HTR-8/SVneo (cell line): ENCODE measurements around the gene GNG7.
"Not testable (repeated sequence)": the region's sequence is repeated elsewhere in the genome, so short reads cannot be mapped to it uniquely, and the experiment has no call there.

Experiments
- DNase-seq: peaks from one replicate; pipeline ENCODE4 v3.0.0; 2011; ENCODE audit warnings: low spot score, mixed read lengths; ENCODE audit not compliant: insufficient read length
- FAIRE-seq: peaks from 2 replicates; lab custom pipeline; 2011; peaks lifted over from hg19 to GRCh38; lab: Jason Lieb, UNC

The GNG7 gene

DNA sequence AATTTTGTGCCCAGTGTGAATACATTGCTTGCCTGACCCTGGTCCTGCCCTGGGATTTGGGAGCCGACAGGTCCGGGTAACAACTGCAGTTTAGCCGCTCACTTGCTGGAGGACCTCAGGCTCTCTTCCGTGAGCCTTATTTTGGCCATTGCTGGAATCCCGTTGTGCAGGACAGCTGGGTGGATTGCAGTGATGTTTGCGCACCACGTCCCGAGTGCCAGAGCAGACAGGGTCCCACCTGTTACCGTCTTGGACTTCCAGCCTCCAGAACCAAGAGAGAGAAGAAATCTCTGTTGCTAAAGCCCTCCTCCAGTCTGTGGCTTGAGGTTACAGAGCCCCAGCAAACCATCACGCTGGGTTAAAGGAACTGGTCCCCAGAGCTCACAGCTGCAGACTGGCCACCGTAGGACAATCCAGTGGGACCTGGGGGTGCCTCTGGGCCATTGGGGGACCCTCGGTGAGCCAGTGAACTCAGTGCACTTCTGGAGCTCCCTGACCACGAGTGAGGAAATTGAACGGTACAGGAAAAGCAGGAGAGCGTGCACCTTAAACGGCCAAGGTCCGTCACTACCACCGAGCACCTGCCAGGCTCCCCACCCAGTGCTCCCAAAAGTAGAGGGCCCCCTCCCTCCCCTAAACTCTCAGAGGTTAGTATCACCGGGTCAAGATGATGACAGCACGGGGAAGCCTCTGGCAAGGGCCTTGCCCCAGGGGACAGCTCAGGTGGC is 92.9 kb downstream of the GNG7 start:
- DNase-seq (no peak), FAIRE-seq (no peak)

DNA sequence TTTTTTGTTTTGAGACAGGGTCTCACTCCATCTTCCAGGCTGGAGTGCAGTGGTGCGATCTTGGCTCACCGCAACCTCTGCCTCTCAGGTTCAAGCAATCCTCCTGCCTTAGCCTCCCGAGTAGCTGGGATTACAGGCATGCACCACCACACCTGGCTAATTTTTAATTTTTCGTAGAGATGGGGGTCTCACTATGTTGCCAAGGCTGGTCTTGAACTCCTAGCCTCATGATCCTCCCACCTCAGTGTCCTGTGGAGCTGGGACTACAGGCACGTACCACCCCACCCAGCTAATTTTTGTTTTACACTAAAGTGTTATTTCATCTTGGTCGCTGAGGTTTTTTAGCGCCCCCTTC is 93.5 kb downstream of the GNG7 start:
- DNase-seq, FAIRE-seq: not testable (repeated sequence)

DNA sequence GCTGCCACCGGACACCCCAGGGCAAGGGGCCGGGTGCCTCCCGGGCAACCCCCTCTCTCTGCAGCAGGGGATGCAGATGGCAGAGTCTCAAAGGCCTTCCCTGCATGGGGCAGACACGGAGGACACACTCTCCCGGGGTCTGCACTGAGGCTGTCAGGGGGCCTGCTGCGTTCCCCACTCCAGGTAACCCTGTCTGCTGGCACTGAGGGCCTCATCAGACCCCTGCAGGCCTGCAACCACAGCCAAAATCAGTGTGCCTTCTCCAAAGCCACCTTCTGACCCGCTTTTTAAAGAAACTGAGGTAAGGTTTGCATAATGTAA is 93.9 kb downstream of the GNG7 start:
- FAIRE-seq = no peak
- no peak for DNase-seq

DNA sequence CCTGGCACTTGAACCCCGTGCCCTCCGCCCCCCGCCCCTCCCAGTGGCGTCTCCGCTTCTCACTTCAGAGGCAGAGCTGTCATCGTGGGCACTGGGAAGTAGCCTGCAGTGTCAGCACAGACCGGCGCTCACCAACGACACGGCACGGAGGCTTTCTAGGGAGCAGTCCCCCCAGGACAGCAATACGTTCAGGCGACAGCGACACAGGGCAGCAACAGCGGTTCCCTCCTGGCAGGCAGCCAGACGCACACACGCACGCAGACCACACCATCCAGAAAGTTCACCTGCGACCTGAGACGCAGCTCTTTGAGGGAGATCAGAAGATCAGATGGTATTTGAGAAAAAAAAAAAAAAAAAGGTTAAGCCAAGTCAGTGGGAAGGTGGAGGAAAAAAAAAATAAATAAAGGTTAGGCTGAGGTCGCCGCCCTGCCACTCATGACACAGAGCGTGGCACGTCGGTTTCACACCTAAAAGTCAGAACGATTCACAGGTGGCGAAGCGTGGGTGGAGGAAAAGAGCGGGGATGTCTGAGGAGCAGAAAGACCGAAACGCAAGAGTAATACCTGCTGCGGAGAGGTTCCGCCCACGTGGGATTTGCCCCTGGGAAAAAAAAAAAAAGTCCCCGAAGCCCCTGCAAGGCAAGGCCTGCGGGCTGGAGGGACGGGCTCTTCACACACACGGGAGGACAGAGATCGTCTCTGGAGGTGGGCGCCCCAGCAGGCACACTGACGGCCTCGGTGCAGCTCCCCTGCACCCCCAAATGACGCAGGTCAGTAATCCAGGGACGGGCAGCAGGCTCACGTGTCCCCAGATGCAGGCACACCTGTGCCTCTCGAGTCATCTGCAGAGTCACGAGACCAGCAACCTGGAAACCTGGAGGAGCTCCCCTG is 94.5 kb downstream of the GNG7 start:
- DNase-seq (no peak), FAIRE-seq (no peak)

DNA sequence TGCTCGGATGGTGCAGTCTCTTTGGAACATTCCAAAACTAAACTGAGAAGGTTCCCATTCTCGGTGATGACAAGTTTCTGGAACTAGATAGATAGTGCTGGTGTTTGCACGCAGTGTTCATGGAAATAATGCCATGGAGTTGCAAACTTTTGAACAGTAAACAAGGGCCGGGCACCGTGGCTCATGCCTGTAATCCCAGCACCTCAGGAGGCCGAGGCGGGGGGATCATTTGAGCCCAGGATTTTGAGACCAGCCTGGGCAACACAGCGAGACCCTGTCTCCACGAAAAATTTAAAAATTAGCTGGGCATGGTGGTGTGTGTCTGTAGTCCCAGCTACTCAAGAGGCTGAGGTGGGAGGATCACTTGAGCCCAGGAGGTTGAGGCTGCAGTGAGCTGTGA is 95.7 kb downstream of the GNG7 start:
- DNase-seq, FAIRE-seq: not testable (repeated sequence)

- FAIRE-seq, DNase-seq: not testable (repeated sequence)
These were observed 96.6 kb downstream of the GNG7 start for GRCh38 chr19:2605889-2606288.

DNA sequence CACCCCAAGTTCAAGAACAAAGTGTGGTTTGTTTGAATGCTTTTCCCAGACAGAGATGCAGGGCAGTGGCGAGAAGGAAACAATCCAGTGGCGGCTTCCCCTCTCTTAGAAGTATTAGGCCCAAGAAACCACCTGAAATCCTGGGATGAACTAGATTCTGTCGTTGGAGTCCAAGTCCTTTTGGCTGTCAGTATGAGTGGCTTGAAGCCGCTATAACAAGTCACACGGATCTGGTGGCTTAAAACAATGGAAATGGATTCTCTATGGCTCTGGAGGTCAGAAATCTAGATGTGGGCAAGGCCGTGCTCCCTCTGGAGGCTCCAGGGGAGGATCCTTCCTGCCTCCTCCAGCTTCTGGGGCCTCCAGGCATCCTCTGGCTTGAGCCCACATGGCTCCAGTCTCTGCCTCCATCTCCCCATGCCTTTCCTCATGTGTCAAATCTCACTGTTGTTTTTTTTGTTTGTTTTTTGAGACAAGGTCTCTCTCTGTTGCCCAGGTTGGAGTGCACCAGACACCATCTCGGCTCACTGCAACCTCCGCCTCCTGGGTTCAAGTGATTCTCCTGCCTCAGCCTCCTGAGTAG is 97.7 kb downstream of the GNG7 start:
- DNase-seq (no peak), FAIRE-seq (no peak)

GRCh38 chr19:2603334-2603733 is 99.2 kb downstream of the GNG7 start:
- FAIRE-seq (no peak), DNase-seq (no peak)

GRCh38 chr19:2602391-2603181 is 99.9 kb downstream of the GNG7 start:
- no peak for FAIRE-seq
- DNase-seq = no peak

DNA sequence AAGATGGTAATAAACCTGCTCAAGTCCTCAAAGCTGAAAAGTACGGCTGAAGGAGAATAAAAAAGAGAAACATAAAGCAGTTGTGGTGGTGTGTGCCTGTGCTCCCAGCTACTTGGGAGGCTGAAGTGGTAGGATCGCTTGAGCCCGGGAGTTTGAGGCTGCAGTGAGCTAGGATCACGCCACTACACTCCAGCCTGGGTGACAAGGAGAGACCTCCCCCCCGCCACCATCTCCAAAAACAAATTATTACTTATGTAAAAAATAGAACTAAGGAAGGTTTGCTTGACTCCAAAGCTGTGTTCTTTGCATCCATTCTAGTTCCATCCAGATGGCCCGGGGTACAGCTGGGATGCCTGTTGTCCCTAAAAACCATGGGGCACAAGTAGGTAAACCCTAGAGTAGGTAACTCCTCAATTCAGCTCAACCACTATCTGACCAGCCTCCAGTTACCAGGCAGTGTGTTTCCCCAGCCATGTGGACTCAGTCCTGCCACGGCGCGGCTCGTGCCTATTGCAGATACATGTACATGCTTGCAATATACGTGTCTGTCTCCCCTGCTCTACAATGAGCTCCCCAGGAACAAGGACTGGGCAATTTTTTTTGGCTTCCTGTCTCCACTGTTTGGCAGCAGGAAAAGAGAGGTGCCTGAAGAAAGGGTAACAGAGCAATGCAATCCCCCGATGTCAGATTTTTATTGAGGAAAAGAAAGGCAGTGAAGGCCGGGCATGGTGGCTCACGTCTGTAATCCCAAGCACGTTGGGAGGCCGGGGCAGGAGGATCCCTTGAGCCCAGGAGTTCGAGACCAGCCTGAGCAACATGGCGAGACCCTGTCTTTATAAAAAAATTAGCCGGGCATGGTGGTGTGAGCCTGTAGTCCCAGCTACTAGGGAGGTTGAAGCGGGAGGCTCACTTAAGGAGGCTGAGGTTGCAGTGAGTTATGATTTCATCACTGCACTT is 101.3 kb downstream of the GNG7 start:
- DNase-seq = no peak
- peak; percentile 28 for FAIRE-seq

DNA sequence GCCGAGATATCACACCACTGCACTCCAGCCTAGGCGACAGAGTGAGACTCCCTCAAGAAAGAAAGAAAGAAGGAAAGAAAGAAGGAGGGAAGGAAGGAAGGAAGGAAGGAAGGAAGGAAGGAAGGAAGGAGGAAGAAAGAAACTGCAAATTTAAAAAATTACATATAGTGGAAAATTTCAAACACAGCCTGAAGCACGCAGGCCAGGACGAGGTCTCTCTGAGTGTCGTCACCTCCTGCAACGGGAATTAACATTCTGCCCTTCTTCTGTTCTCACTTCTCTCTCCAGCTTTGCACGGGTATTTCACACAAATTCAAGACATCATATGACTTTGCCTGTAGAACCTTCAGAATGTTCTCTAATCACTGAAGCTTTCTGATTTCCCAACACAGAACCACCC is 108.2 kb downstream of the GNG7 start:
- FAIRE-seq = no peak
- DNase-seq = no peak

DNA sequence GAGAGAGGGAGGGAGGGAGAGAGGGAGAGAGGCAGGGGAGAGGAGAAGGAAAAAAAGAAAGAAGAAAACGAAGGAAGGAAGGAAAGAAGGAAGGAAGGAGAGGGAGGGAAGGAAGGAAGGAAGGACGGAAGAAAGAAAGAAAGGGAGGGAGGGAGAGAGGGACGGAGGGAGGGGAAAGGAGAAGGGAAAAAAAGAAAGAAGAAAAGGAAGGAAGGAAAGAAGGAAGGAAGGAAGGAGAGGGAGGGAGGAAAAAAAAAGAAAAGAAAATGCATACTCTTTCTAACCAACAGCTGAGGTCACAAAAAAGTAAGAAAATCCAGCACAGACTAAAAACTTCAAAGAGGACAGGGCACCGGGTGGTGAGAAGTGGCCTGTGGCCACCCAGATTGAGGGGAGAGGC is 109.7 kb downstream of the GNG7 start:
- DNase-seq (no peak), FAIRE-seq (no peak)

DNA sequence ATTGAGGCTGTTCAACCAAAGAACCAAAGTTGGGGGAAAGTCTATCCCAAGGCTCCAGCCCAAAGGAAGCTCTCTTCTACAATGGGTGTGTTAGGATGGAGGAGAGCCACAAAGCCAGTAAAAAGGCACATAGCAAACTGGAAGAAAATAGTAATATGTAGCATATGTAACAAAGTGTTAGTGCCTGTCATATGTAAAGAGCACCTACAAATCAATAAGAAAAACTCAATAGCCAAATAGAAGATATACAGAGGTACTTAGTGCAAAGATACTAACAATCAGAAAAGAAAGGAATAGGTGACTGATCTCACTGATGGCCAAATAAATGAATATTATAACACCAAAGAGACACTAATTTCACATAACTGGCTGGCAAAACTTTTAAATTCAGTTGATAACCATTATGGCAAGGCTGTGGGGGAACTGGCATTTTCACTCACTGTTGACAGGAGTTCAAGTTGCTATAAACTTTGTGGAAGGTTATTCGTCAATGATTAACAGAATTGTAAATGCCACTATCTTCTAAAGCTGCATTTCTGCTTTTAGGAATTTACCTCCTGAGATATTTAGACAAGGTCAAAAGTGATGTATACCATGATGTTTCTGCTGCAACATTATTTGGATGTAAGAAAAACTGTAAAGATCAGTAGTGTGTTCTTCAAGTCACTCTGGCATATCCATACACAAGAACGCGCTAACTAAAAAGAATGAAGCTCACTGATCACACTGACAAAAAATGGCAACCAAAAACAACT is 110.8 kb downstream of the GNG7 start:
- FAIRE-seq = no peak
- DNase-seq = no peak

- DNase-seq (no peak), FAIRE-seq (no peak)
These were observed 111.7 kb downstream of the GNG7 start for GRCh38 chr19:2590630-2591399.

DNA sequence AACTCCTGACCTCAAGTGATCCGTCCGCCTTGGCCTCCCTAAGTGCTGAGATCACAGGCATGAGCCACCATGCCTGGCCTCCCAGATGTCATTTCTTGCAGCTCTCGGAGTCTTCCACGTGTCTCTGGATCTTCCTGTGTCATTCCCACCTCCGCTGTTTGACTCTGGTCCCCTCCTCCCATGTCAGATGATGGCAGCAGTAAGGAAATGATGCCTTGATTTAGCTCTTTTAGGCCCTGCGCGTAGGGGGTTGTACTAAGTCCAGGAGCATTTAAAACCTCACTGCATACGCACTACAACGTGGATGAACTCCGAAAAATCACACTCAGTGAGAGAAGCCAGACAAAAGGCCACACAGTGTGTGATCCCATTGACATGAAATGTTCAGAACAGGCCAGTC is 113.1 kb downstream of the GNG7 start:
- no peak for FAIRE-seq

DNA sequence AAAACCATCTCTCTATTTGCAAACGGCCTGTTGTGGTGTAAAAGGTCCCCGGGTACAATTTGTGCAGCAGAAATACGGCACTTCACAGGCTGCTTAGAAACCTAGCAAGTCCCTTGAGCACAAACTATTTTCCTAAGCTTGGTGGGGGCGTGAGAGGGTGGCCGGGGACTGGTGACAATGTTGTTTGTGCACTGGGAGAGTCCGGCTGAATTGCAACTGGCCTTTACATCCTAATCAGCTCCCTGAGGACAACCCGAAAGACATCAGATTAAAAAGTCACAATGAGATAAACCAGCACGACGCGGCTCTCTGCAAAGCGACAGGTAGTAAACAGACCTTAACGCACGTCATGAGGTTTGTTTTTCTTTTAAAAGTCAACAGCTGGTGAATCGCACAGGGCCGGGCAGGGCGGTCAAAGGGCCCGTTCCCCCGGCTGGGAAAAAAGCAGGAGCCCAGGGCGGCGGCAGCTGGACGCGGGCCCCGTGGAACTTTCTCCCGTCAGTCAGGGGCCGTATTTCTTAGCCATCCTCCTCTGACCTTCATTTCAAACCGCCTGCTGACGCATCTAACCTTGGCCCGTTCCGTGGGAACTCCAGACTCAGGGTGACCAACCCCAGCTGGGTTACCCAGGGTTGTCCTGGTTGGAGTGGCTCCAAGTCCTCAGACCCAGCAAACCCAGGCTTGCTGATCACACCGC is 114.3 kb downstream of the GNG7 start:
- FAIRE-seq (no peak), DNase-seq (no peak)

More for the DNA sequence above, 113.1 kb downstream of the GNG7 start:
- DNase-seq = no peak

DNA sequence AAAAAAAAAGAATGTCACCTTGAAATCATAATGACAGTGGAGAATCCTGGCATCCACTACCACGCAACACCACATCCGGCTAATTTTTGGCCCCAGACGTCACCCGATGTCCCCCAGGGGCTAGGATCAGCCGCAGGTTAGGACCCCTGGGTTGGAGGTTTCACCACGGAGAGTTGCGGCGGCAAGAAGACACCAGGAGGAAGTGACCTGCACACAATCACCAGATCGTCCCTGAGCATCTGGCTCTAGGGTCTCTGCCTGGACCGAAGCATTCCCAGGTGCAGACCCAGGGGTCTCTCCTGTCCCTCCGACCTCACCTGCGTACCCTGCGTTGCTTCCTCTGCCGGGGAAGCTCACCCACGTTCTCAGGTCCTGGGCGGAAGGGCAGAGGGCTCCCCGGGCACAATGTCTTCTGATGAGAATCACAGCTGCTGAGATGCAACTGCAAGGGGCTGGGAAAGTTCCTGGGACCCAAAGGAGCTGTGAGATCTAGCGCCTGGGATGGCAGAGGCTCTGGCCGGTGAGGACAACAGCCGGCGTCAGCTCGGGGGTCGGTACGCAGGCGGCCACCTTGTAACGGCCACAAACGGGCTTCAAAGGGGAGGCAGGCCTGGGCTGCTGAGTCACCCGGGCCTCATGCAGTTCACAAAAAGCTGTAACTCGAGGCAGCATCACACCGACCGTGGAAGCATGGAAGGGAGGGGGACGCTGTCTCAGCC is 115.3 kb downstream of the GNG7 start:
- no peak for DNase-seq
- FAIRE-seq = no peak
